Neural progenitor cell (in vitro differentiated cells): ENCODE data around the gene OR6B2. TPM values are rescaled to one million over a fixed set of nuclear protein-coding genes. Genes with fewer than 3 reads are reported as not detected.

Experiments
- DNase-seq: peaks from one replicate; pipeline ENCODE4 v3.0.0-alpha.2; 2016; ENCODE audit warnings: low spot score
- H2AFZ ChIP-seq: fragments of 200-600 bp; sonication (generic); replicated peaks from 2 replicates; pipeline ENCODE4 v1.6.1; 2016; ENCODE audit warnings: antibody characterized with exemption
- H3F3A ChIP-seq: fragments of 200-600 bp; sonication (generic); 2 replicates; pipeline ENCODE4 v1.6.1; 2016; ENCODE audit warnings: antibody characterized with exemption, low read depth
- H3K27ac ChIP-seq: fragments of 200-600 bp; sonication (generic); 2 replicates; pipeline ENCODE4 v1.5.1; 2016; ENCODE audit warnings: mild to moderate bottlenecking
- H3K27me3 ChIP-seq: fragments of 200-600 bp; sonication (generic); 2 replicates; pipeline ENCODE4 v1.6.1; 2016; ENCODE audit warnings: mild to moderate bottlenecking, moderate library complexity
- H3K36me3 ChIP-seq: fragments of 200-600 bp; sonication (generic); 2 replicates; pipeline ENCODE4 v1.5.1; 2016
- H3K4me1 ChIP-seq: fragments of 200-600 bp; sonication (generic); 2 replicates; pipeline ENCODE4 v1.6.1; 2016; ENCODE audit warnings: mixed run types
- H3K4me2 ChIP-seq: fragments of 200-600 bp; sonication (generic); 2 replicates; pipeline ENCODE4 v1.6.1; 2016
- H3K4me3 ChIP-seq: fragments of 200-600 bp; sonication (generic); 2 replicates; pipeline ENCODE4 v1.5.1; 2016
- H3K79me2 ChIP-seq: fragments of 200-600 bp; sonication (generic); 2 replicates; pipeline ENCODE4 v1.6.1; 2016; ENCODE audit warnings: low read depth
- H3K9ac ChIP-seq: fragments of 200-600 bp; sonication (generic); 2 replicates; pipeline ENCODE4 v1.6.1; 2016
- H3K9me3 ChIP-seq: fragments of 200-600 bp; sonication (generic); 2 replicates; pipeline ENCODE4 v1.5.1; 2016; ENCODE audit warnings: low read depth
- H4K20me1 ChIP-seq: fragments of 200-600 bp; sonication (generic); 2 replicates; pipeline ENCODE4 v1.6.1; 2016; ENCODE audit warnings: low read depth
- H3K27ac Mint-ChIP-seq: 3 replicates; pipeline ENCODE4 v1.8.0; 2021; ENCODE audit warnings: mixed read lengths
- H3K27me3 Mint-ChIP-seq: 2 replicates; pipeline ENCODE4 v1.8.0; 2022; ENCODE audit warnings: low read depth, mild to moderate bottlenecking, inconsistent platforms, moderate library complexity, mixed read lengths; ENCODE audit not compliant: insufficient read depth
- H3K36me3 Mint-ChIP-seq: 3 replicates; pipeline ENCODE4 v1.8.0; 2021; ENCODE audit warnings: mixed read lengths
- H3K4me1 Mint-ChIP-seq: 3 replicates; pipeline ENCODE4 v1.8.0; 2021; ENCODE audit warnings: mixed read lengths
- H3K4me3 Mint-ChIP-seq: 3 replicates; pipeline ENCODE4 v1.8.0; 2021; ENCODE audit warnings: mild to moderate bottlenecking, moderate library complexity, mixed read lengths
- H3K9me3 Mint-ChIP-seq: 3 replicates; pipeline ENCODE4 v1.8.0; 2020; ENCODE audit warnings: mixed read lengths
- EZH2 ChIP-seq: fragments of 200-600 bp; sonication (generic); IDR thresholded peaks from 2 replicates; pipeline ENCODE4 v1.6.1; 2017; ENCODE audit warnings: antibody characterized with exemption, mild to moderate bottlenecking, moderate library complexity
- EZH2phosphoT487 ChIP-seq: fragments of 200-600 bp; sonication (generic); IDR thresholded peaks from 2 replicates; pipeline ENCODE4 v1.6.1; 2017; ENCODE audit warnings: antibody characterized with exemption
- total RNA-seq: library from RNA; depleted of rRNA; stranded (reverse); fragments of >200 nt; gene quantifications from 2 replicates; pipeline ENCODE4 v1.2.3, GENCODE V29; 2015; ENCODE audit warnings: low replicate concordance
- TF ChIP-seq, protein P1 (sequence below): fragments of 200-600 bp; sonication (generic); IDR thresholded peaks from 2 replicates; pipeline ENCODE4 v1.5.1; 2017; ENCODE audit warnings: antibody characterized with exemption, mild to moderate bottlenecking

Gene OR6B2
- total RNA-seq, 1 donor from 2014 or later, result not detected

DNA sequence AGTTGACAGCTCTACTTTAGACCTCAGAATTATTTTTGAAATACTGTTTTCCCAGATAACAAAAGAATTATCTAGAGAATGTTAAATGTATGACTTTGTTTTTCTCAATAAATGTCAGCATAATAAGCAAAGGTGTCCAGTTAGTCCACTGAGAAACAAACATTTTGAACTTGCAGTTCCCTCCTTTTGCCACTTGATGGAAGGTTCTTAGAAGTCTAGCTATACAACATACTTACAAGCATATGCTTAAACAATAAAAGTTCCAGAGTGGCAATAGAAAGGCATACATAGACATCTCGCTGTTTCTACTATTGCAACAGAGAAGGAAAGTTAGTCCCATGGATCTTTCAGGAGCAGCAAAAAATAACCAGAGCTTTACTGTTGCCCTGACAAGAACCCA is 16.9 kb downstream of the OR6B2 start:
- H3K27me3 Mint-ChIP-seq, result no peaks in the 10 kb centered on the region
- H3K4me1 Mint-ChIP-seq, result no peaks in the 10 kb centered on the region
- DNase-seq, result no peak
- TF ChIP-seq EZH2, result no peak
- TF ChIP-seq, protein P1, sequence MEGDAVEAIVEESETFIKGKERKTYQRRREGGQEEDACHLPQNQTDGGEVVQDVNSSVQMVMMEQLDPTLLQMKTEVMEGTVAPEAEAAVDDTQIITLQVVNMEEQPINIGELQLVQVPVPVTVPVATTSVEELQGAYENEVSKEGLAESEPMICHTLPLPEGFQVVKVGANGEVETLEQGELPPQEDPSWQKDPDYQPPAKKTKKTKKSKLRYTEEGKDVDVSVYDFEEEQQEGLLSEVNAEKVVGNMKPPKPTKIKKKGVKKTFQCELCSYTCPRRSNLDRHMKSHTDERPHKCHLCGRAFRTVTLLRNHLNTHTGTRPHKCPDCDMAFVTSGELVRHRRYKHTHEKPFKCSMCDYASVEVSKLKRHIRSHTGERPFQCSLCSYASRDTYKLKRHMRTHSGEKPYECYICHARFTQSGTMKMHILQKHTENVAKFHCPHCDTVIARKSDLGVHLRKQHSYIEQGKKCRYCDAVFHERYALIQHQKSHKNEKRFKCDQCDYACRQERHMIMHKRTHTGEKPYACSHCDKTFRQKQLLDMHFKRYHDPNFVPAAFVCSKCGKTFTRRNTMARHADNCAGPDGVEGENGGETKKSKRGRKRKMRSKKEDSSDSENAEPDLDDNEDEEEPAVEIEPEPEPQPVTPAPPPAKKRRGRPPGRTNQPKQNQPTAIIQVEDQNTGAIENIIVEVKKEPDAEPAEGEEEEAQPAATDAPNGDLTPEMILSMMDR, result peak; percentile 16
- H3F3A ChIP-seq, result no peaks in the 10 kb centered on the region
- H3K4me1 ChIP-seq, result no peaks in the 10 kb centered on the region
- no peak overlapping the region for H3K9ac ChIP-seq
- H3K79me2 ChIP-seq, result no peaks in the 10 kb centered on the region
- H3K27ac Mint-ChIP-seq, result no peak overlapping the region
- H2AFZ ChIP-seq, result no peak overlapping the region
- no peaks in the 10 kb centered on the region for H3K27me3 ChIP-seq
- H3K36me3 ChIP-seq, result peaks cover 3% of the 10 kb centered on the region
- H3K9me3 Mint-ChIP-seq, result no peaks in the 10 kb centered on the region
- H3K4me2 ChIP-seq, result no peak overlapping the region
- no peaks in the 10 kb centered on the region for H4K20me1 ChIP-seq
- H3K27ac ChIP-seq, result no peak overlapping the region
- no peak overlapping the region for H3K4me3 Mint-ChIP-seq
- H3K4me3 ChIP-seq, result no peak overlapping the region
- H3K36me3 Mint-ChIP-seq, result peaks cover 18% of the 10 kb centered on the region
- no peaks in the 10 kb centered on the region for H3K9me3 ChIP-seq

DNA sequence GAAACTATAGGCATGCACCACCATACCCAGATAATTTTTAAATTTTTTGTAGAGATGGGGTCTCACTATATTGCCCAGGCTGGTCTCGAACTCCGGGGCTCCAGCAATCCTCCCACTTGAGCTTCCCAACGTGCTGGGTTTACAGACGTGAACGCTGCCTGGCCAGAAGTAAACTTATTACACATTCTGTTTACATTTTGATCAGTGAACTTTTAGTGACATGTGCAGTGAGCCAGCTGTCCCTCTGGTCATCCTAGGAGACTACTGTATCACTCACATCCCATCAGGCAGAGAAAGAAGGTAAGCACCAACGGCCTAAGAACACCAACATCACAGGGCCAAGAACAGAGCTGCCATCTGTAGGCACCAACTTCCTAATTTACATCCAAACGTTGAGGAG is 27.2 kb downstream of the OR6B2 start:
- Histone ChIP-seq H3K27me3 (no peaks in the 10 kb centered on the region), H3K4me1 (no peaks in the 10 kb centered on the region), H4K20me1 (no peaks in the 10 kb centered on the region), H2AFZ (no peak overlapping the region), H3K9me3 (no peaks in the 10 kb centered on the region), H3K79me2 (no peaks in the 10 kb centered on the region), H3F3A (no peaks in the 10 kb centered on the region), H3K4me2 (no peak overlapping the region), H3K27ac (no peak overlapping the region), H3K36me3 (no peaks in the 10 kb centered on the region), H3K4me3 (no peak overlapping the region), H3K9ac (no peak overlapping the region)
- Mint-ChIP-seq H3K36me3 (peaks cover 20% of the 10 kb centered on the region), H3K27me3 (peaks cover 5% of the 10 kb centered on the region), H3K4me3 (no peak overlapping the region), H3K27ac (no peak overlapping the region), H3K9me3 (no peaks in the 10 kb centered on the region), H3K4me1 (no peaks in the 10 kb centered on the region)
- TF ChIP-seq EZH2phosphoT487, result no peak
- no peak for TF ChIP-seq EZH2
- TF ChIP-seq, protein P1, result no peak
- DNase-seq, result no peak

DNA sequence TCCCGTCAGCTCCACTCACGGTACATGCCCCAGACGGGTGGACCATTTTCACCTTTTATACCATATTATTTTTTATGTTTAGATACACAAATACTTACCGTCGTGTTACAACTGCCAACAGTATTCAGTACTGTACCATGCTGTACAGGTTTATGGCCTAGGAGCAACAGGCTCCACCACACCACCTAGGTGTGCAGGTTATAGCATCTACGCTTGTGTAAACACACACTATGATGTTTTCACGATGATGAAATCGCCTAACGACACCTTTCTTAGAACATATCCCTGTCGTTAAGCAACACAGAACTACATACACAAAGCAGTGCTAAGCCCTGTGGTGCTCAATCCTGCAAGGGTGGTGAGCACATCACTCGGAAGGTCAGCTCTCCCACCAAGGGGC is 29.6 kb downstream of the OR6B2 start:
- H3K4me3 Mint-ChIP-seq, result no peak overlapping the region
- no peak overlapping the region for H3K27ac Mint-ChIP-seq
- H3K36me3 Mint-ChIP-seq, result peaks cover 23% of the 10 kb centered on the region
- Histone ChIP-seq H3K79me2 (no peaks in the 10 kb centered on the region), H3K27me3 (no peaks in the 10 kb centered on the region), H4K20me1 (no peaks in the 10 kb centered on the region), H3K27ac (no peak overlapping the region), H3K9ac (no peak overlapping the region), H3K4me2 (no peak overlapping the region), H3K4me3 (no peak overlapping the region), H3K9me3 (no peaks in the 10 kb centered on the region), H2AFZ (no peak overlapping the region), H3F3A (no peaks in the 10 kb centered on the region), H3K36me3 (no peaks in the 10 kb centered on the region), H3K4me1 (no peaks in the 10 kb centered on the region)
- H3K9me3 Mint-ChIP-seq, result no peaks in the 10 kb centered on the region
- TF ChIP-seq, protein P1, result no peak
- TF ChIP-seq EZH2phosphoT487 (no peak), EZH2 (no peak)
- H3K27me3 Mint-ChIP-seq, result peaks cover 5% of the 10 kb centered on the region
- H3K4me1 Mint-ChIP-seq, result no peaks in the 10 kb centered on the region
- DNase-seq, result no peak
